Pancreas (tissue), 10 donors: ENCODE results near the gene CTNNA3. TPM values are rescaled to one million over a fixed set of nuclear protein-coding genes. Genes with fewer than 3 reads are reported as not detected.

ENCODE experiments used
- ATAC-seq, 4 donors: fragments of 200-7000 bp; cut with Tn5 transposase; one replicate each; pipeline versions ENCODE4 v1.8.0 to v1.9.1; 2020; ENCODE audit warnings: mild to moderate bottlenecking in 4 of 4, moderate library complexity in 4 of 4
- DNase-seq, 6 donors: peaks; one replicate each; pipeline ENCODE4 v3.0.0-alpha.2; 2020
- FAIRE-seq: peaks from 2 replicates; lab custom pipeline; 2012; peaks lifted over from hg19 to GRCh38; lab: Jason Lieb, UNC
- H3K27ac ChIP-seq, 4 donors: fragments of 200-600 bp; sonication (generic); 1 replicate in 3 of 4; 2 replicates in 1 of 4; pipeline versions ENCODE4 v1.5.0 to v1.8.0; 2020
- H3K27me3 ChIP-seq, 4 donors: fragments of 200-600 bp; one replicate each; pipeline ENCODE4 v1.8.0; 2021
- H3K36me3 ChIP-seq, 3 donors: fragments of 200-600 bp; sonication (generic) in 1 of 3; one replicate each; pipeline versions ENCODE4 v1.5.0 to v1.8.0; 2020 to 2021
- H3K4me1 ChIP-seq, 3 donors: fragments of 200-600 bp; one replicate each; pipeline ENCODE4 v1.8.0; 2021
- H3K4me3 ChIP-seq, 4 donors: fragments of 200-600 bp; sonication (generic) in 2 of 4; one replicate each; pipeline versions ENCODE4 v1.5.0 to v1.8.0; 2020 to 2021
- H3K9me3 ChIP-seq, 4 donors: fragments of 200-600 bp; one replicate each; pipeline ENCODE4 v1.8.0; 2021
- WGBS, 2 donors: extraction: QIAGEN DNeasy Blood & Tissue Kit; methylation state at CpG; one replicate each; pipeline ENCODE4 v1.1.7; 2013; 5-methylcytosine and 5-hydroxymethylcytosine counted together
- intact Hi-C, 3 donors: fragments of 100-400 bp; cut with DNase I; formaldehyde crosslinking; loops; one replicate each; pipeline versions ENCODE4 v1.11.1 to v1.14.2; 2022
- polyA plus RNA-seq, 2 donors: library from polyadenylated mRNA; stranded (reverse); fragments of 200-250 nt; gene quantifications; one replicate each; pipeline ENCODE4 v1.2.3, GENCODE V29; 2013
- total RNA-seq, 6 donors: library from RNA; stranded (reverse); fragmentation: NEBNext Ultra II Directional in 4 of 6; extraction: Animal tissue kit (Norgen Biotek cat#: 25700) in 4 of 6; gene quantifications; one replicate each; pipeline versions ENCODE4 v1.2.1 to v1.2.4, GENCODE V29; 2021 to 2023
- TF ChIP-seq, protein P1 (sequence below), 4 donors: fragments of 200-600 bp; sonication (generic) in 3 of 4; IDR thresholded peaks; one replicate each; pipeline versions ENCODE4 v1.5.0 to v1.8.0; 2021; ENCODE audit warnings: antibody characterized with exemption in 4 of 4
- donor health status: healthy with polysubstance abuse.
- donor health status: DM: no; HTN: no; CAD: no; lungs with moderate emphysema.
- donor health status: DM: no; HTN: no; CAD: no.
- donor health status: control.
- donor health status: control.
- donor health status: Bipolar disorder and iron deficiency.
- donor health status: DM: yes; HTN: yes; CAD: no.
- donor health status: DM: no; HTN: no; CAD: no.
- donor health status: DM: no; HTN: no; CAD: no.
- donor health status: DM: yes; HTN: yes; CAD: no.

Gene CTNNA3
- total and polyA plus RNA-seq, 8 donors, result 0.02 to 0.83 (median 0.21) TPM

GRCh38 chr10:66888237-66888636 is 807.8 kb downstream of the CTNNA3 start:
- FAIRE-seq (no peak), DNase-seq (no peak), ATAC-seq (no peak)
- no peaks in the 10 kb centered on the region for H3K27me3 ChIP-seq
- intact Hi-C loops, result no loop called here
- H3K4me3 ChIP-seq, result no peak overlapping the region
- no peaks in the 10 kb centered on the region for H3K4me1 ChIP-seq
- 50 to 62% methylated on average over 1 of the region's 1 CpG for WGBS, 2 donors
- no peak overlapping the region for H3K27ac ChIP-seq
- no peaks in the 10 kb centered on the region for H3K36me3 ChIP-seq
- no peaks in the 10 kb centered on the region for H3K9me3 ChIP-seq
- TF ChIP-seq, protein P1, sequence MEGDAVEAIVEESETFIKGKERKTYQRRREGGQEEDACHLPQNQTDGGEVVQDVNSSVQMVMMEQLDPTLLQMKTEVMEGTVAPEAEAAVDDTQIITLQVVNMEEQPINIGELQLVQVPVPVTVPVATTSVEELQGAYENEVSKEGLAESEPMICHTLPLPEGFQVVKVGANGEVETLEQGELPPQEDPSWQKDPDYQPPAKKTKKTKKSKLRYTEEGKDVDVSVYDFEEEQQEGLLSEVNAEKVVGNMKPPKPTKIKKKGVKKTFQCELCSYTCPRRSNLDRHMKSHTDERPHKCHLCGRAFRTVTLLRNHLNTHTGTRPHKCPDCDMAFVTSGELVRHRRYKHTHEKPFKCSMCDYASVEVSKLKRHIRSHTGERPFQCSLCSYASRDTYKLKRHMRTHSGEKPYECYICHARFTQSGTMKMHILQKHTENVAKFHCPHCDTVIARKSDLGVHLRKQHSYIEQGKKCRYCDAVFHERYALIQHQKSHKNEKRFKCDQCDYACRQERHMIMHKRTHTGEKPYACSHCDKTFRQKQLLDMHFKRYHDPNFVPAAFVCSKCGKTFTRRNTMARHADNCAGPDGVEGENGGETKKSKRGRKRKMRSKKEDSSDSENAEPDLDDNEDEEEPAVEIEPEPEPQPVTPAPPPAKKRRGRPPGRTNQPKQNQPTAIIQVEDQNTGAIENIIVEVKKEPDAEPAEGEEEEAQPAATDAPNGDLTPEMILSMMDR (IDR thresholded peaks at IDR 0.05), result no peak

- ATAC-seq (no peak), FAIRE-seq (no peak), DNase-seq (no peak)
- Histone ChIP-seq H3K9me3 (no peaks in the 10 kb centered on the region), H3K4me3 (no peak overlapping the region), H3K27me3 (no peaks in the 10 kb centered on the region), H3K27ac (no peak overlapping the region), H3K36me3 (no peaks in the 10 kb centered on the region), H3K4me1 (no peaks in the 10 kb centered on the region)
- intact Hi-C loops, result no loop called here
- TF ChIP-seq, protein P1 (IDR thresholded peaks at IDR 0.05), result no peak
Observed at GRCh38 chr10:66886848-66887247, 809.1 kb downstream of the CTNNA3 start.

DNA sequence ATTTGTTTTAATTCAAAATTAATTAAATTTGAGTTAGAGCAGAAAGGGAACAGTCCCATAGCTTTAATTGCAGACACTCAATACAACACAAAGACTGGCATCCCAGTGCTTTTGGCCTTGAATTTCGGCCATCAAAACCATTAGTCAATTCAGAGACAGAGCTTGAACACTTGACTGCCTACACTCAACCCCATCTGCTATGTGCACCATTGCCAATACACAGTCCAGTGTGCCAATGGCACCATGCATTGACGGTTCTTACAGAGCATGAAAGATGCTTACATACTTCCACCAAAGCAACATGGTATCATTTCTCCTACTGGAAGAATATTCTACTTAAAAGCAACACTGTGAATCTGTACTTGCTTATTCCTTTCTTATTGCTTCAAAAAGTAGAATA is 813.7 kb downstream of the CTNNA3 start:
- TF ChIP-seq, protein P1 (IDR thresholded peaks at IDR 0.05), result no peak
- intact Hi-C loops, result no loop called here
- Histone ChIP-seq H3K4me3 (no peak overlapping the region), H3K9me3 (no peaks in the 10 kb centered on the region), H3K27ac (no peak overlapping the region), H3K36me3 (no peaks in the 10 kb centered on the region), H3K4me1 (no peaks in the 10 kb centered on the region), H3K27me3 (no peaks in the 10 kb centered on the region)
- DNase-seq, result no peak
- no peak for ATAC-seq
- 61 to 78% methylated on average over 2 of the region's 2 CpGs for WGBS, 2 donors
- no peak for FAIRE-seq

DNA sequence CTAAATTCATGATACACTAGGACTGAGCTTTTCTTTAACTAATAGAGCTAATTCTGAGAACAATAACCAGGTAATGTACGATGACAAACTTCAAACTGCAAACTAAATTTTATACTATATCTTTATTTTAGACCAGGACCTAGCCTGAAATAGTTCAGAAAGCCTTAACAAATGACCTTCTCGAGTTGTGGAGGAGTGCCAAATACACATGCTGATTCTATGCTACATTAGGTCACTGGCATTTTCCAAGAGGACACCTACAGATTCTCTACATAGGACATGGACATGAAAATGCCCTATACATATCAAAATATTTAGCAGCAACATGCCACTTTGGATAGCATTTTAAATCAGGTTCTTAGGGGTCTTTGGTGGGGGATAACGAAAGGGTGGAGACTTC is 814.2 kb downstream of the CTNNA3 start:
- ATAC-seq (no peak), DNase-seq (no peak), FAIRE-seq (no peak)
- no peak overlapping the region for H3K4me3 ChIP-seq
- H3K36me3 ChIP-seq, result no peaks in the 10 kb centered on the region
- TF ChIP-seq, protein P1 (IDR thresholded peaks at IDR 0.05), result no peak
- H3K9me3 ChIP-seq, result no peaks in the 10 kb centered on the region
- no peak overlapping the region for H3K27ac ChIP-seq
- intact Hi-C loops, result no loop called here
- 59 to 76% methylated on average over 3 of the region's 3 CpGs for WGBS, 2 donors
- no peaks in the 10 kb centered on the region for H3K27me3 ChIP-seq
- no peaks in the 10 kb centered on the region for H3K4me1 ChIP-seq

GRCh38 chr10:66880826-66881225 is 815.2 kb downstream of the CTNNA3 start:
- ATAC-seq, result no peak

More at GRCh38 chr10:66880826-66881225, 815.2 kb downstream of the CTNNA3 start:
- Histone ChIP-seq H3K9me3 (no peaks in the 10 kb centered on the region), H3K4me3 (no peak overlapping the region), H3K27me3 (no peaks in the 10 kb centered on the region), H3K36me3 (no peaks in the 10 kb centered on the region), H3K4me1 (no peaks in the 10 kb centered on the region), H3K27ac (no peak overlapping the region)
- DNase-seq (no peak), FAIRE-seq (no peak)
- intact Hi-C loops, result no loop called here
- WGBS, 2 donors, result 82 to 94% methylated on average over 2 of the region's 2 CpGs
- TF ChIP-seq, protein P1 (IDR thresholded peaks at IDR 0.05), result no peak
